A673 (cell line): ENCODE results near the gene DSCAM.

Source experiments
- CTCF ChIP-seq: fragments of 300-800, 200-600 bp; sonication (generic); conservative IDR thresholded peaks from 2 replicates; pipeline ENCODE4 v1.5.1; 2017; ENCODE audit warnings: low read depth, mild to moderate bottlenecking, antibody characterized with exemption, low read length, moderate library complexity, mixed read lengths
- EZH2 ChIP-seq: fragments of 200-600 bp; sonication (generic); IDR thresholded peaks from 2 replicates; pipeline ENCODE4 v1.6.1; 2017; ENCODE audit warnings: borderline replicate concordance, low read depth, mild to moderate bottlenecking, mixed read lengths, antibody characterized with exemption, low read length; ENCODE audit not compliant: poor library complexity, severe bottlenecking

- TF ChIP-seq CTCF (no peak), EZH2 (no peak)
These were observed 171.9 kb downstream of the DSCAM start for GRCh38 chr21:40675017-40675416.
